ENCODE measurements around the gene LEUTX.

GRCh38 chr19:39737351-39737750 is 41.3 kb upstream of the LEUTX start:
- TF ChIP-seq MAX (IDR thresholded peaks at IDR 0.05; ENCODE audit: low read depth): no peak
- TF ChIP-seq FOXJ3 (CRISPR knock-in tag; IDR thresholded peaks at IDR 0.05): no peak
- TF ChIP-seq NFIC (IDR thresholded peaks at IDR 0.05; ENCODE audit: borderline replicate concordance): no peak
- no peak for TF ChIP-seq CTCF (IDR thresholded peaks at IDR 0.05)
- TF ChIP-seq FOXM1 (IDR thresholded peaks at IDR 0.05; ENCODE audit: low read depth): no peak
- no peak for TF ChIP-seq SMC3 (IDR thresholded peaks at IDR 0.05; ENCODE audit: low read depth, low read length)
- TF ChIP-seq RAD21 (IDR thresholded peaks at IDR 0.05; ENCODE audit: low read length): no peak
